GM11168 (cell line): ENCODE measurements around the gene DNAI2.
"Not testable (repeated sequence)": the region's sequence is repeated elsewhere in the genome, so short reads cannot be mapped to it uniquely, and the experiment has no call there.

ENCODE experiments used
- in situ Hi-C: fragments of 300-500 bp; cut with MboI; formaldehyde crosslinking; loops from one replicate; pipeline ENCODE4 v1.12.0; 2022; ENCODE audit warnings: low sequenced_read_pairs; ENCODE audit not compliant: unreplicated experiment

The DNAI2 gene

DNA sequence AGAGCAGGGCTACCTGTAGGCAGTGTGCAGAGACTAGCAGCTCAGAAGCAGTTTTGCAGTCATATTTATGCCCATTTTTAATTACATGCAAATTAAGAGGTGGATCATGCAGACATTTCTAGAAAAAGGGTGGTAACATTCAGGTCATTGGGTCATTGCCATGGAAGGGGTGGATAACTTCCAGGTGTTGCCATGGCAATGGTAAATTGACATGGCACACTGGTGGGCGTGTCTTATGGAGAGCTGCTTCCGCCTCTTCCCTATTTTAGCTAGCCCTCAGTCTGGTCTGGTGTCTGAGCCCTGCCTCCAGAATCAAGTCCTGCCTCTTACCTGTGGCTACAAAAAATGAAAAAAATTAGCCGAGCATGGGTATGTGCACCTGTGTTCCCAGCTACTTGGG lies 2.8 kb upstream of the DNAI2 start:
- in situ Hi-C loops: no loop called here

DNA sequence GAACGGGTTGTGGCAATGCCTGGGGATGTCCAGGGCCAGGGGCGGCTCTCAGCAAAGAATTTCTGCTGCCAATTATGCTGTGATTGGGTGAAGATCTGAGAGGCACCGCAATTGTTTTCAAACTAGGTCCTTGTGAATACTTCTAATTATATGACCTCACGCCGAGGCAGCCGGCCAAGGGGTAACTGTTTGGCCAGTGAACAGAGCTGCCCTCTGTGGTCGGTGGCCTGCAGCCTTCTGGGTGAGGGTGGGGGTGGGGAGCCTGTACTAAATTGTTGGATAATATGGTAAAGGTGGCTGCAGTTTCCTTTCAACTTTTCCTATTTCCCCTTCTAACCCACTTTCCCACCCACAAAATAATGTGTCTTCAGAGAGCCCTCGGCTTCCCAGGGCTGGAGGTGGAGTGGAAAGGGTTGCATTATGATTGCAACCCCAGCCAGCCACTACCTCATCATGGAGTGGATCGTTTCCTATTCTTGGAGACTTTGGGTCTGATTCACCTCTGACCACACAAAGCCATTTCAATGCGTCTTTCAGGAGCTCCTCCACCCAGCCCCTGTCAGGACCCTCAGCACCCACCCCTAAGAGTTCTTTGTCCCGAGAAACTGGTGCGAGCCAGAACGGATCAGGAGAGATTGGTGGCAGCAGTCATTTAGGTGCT lies 2.0 kb upstream of the DNAI2 start:
- in situ Hi-C loops: no loop called here

DNA sequence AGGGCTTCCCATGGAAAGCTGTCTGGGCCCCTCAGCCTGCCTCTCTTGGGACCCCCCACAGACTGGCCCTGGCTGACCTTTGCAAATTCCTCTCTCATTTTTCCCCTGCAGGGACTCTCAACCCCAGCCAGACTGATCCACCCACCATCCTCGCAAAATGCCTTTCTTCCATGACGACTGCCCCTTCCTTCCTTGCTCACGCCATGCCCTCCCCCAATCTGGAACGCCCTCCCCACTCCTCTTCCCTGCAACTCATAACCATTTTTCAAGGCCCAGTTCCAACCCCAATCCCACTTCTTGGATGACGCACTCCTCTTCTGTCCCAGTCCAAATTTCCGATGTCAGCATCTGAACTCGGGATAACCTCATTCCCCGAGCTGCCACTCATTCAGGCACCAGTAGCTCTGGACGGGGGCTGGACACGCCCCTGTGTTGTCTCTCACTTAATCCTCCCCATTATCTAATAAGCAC lies 1.3 kb upstream of the DNAI2 start:
- in situ Hi-C loops: no loop called here

DNA sequence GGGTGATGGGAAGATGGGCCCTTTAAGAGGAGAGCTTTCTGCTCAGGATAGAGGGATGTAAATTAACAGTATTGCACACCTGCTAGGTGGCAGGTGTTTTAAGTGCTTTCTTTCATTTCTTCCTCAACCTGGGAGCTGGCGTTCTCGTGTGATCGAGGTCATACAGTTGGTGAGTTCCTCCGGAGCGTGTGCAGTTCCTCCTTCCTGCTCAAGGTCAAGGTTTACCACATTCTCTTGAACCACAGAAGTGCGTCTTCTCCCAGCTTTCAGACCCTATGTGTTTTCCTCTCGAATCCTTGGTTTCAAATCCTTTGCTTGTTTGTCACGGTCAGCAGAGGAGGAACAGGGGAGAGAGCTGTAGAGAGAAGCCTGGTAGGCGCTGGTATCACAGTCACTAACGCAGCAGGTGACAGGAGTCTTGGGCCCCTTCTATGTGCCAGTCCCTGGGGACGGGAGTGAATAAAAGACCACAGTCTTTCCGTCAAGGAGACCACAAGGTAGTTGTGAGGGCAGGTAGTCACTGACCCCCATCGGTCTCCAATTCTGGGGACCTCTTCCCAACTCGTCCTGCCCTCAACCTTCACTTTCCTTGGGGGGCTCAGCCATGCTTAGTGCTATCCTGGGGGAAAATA lies 791 bp downstream of the DNAI2 start:
- in situ Hi-C loops: loop anchor here (5.0 kb wide), 1 partner anchor 48 kb away; no protein-coding TSS in a partner anchor

DNA sequence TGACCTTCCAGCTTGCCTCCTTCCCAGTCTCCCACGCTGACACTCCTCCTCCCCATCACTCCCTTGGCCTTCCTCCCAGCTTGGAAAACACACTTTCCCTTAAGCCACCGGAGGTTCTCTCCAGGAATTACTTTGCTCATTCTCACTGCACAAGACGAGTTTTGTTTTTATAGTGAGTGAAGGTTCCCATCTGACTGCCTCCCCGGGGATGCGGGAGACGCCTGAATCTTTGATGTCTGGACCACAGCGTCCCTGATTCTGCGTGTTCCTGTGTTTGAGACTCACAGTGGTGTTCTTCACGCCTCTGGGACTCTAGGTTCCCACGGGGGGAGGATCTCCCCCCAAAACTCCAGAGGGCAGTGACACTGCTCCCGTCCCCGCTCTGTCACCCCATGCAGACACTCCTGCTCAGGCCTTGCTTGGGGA lies 2.0 kb downstream of the DNAI2 start:
- in situ Hi-C loops: loop anchor here (5.0 kb wide), 1 partner anchor 49 kb away; no protein-coding TSS in a partner anchor

DNA sequence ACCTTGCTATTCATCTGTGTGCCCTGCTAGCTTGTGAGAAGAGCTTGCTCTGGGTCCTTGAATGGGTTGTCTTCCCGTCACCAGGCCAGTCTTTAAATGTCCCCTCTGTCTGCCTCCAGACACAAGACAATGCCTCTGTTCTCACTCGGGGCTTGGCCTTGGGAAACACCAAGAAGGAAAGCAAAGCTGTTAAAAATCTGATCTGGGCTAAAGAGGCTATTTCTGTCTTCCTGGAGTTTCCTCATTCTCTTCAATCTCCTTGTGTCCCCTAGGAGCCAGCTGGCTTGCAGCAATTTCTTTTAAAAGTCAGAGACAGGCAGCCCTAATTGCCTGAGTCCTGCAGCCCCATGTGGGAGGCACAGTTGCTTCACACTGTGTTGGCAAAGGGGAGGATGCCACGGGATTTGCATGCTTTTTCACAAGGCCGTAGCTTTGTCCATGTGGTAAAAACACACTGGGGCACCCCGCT lies 2.5 kb downstream of the DNAI2 start:
- in situ Hi-C loops: loop anchor here (5.0 kb wide), 1 partner anchor 49 kb away; no protein-coding TSS in a partner anchor

DNA sequence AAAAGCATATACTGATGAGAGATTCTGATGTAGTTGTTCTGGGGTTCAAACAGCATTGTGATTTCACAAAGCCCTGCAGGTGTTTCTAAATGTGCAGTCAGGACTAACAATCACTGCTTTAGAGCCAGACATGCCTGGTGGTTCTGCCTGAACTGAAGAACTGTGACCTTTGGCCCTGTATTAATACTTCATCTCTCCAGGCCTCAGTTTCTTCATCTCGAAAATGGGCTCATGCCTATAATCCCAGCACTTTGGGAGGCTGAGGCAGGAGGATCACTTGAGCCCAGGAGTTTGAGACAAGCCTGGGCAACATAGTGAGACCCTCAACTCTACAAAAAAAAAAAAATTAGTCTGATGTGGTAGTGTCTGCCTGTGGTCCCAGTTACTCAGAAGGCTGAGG lies 3.9 kb downstream of the DNAI2 start:
- in situ Hi-C loops: loop anchor here (5.0 kb wide), 1 partner anchor 51 kb away; no protein-coding TSS in a partner anchor

DNA sequence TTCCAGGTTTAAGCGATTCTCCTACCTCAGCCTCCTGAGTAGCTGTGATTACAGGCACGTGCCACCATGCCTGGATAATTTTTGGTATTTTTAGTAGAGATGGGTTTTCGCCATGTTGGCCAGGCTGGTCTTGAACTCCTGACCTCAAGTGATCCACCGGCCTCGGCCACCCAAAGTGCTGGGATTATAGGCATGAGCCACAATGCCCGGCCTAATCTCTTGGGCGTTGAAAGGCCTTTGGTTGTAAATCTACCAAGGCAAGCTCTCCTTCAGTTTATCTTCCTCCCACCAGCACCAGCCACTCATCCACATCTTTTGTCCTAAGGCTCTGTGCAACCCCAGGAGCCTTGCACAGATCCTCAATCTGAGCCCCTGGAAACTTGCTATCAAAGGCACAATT lies 5.6 kb downstream of the DNAI2 start:
- in situ Hi-C loops: loop anchor here (5.0 kb wide), 1 partner anchor 52 kb away; no protein-coding TSS in a partner anchor

DNA sequence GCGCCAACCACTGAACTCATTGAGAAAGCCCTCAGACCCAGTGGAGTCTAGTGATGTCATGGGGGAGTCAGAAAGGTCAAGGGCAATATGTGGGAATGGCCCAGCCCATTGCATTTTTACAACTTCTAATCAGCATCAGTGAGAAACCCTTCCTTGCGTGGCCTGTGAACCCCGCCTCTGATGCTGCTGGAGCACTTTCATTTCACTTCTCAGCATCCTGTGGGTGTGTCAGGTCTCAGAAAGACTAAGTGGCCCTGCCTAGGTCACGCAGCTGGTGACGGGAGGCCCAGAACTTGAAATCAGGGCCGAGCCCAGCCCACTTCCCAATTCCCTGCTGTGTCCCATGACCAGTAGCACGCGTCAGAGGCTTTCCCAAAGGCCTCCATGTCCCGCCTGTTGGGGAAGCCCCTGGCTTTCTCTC lies 6.1 kb downstream of the DNAI2 start:
- in situ Hi-C loops: no loop called here

DNA sequence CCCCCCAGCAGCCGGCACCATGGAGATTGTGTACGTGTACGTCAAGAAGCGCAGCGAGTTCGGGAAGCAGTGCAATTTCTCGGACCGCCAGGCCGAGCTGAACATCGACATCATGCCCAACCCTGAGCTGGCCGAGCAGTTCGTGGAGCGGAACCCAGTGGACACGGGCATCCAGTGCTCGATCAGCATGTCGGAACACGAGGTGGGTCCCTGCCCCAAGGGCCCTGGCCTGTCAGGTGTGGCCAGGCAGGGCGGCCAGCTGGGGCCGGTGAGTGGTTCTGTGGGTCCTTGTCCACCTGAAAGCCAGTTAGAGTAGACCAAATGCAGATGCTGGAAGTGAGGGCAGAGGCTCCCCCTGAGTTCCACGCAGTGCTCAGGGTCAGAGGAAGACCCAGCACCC lies 7.8 kb downstream of the DNAI2 start:
- in situ Hi-C loops: no loop called here

DNA sequence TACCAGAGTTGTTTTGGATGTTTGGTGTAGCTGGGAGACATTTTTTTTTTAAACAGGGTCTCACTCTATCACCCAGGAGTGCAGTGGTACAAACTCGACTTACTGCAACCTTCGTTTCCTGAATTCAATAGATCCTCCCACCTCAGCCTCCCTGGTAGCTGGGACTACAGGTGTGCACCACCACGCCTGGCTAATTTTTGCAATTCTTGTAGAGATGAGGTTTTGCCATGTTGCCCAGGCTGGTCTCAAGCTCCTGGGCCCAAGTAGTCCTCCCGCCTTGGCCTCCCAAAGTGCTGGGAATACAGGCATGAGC lies 8.2 kb downstream of the DNAI2 start:
- in situ Hi-C loops: not testable (repeated sequence)

DNA sequence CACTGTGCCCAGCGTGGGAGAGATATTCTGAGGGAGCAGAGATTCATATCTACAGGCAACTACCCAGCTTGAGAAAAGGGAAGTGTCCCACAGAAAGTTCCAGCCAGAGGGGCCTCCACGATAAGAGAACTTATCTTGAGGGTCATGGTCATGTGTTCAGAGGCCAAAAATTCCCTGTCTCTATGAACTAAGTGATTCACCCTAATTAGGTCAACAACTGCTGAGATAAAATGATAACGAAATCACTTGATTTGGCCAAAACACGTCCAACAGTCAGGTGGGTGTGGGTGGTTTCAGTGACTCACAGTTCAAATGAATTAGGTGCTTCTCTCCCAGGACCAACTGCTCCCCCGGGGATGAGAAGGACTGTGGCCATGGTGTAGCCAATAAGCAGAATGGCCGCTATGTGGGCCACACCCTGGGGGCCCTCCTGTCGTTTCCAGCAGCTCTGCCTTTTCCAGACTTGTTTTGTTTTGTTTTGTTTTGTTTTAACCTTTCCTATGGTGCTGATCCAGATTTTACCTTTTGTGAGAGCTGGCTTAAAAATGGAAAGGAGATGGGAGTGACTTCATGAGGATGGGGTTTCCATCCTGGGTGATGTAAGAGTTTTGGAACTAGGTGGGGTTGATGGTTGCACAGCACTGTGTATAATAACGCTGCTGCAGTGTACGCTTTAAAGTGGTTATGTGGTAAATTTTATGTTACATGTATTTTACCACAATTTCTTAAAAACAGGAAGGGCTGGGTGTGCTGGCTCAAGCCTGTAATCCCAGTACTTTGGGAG lies 8.7 kb downstream of the DNAI2 start:
- in situ Hi-C loops: no loop called here

DNA sequence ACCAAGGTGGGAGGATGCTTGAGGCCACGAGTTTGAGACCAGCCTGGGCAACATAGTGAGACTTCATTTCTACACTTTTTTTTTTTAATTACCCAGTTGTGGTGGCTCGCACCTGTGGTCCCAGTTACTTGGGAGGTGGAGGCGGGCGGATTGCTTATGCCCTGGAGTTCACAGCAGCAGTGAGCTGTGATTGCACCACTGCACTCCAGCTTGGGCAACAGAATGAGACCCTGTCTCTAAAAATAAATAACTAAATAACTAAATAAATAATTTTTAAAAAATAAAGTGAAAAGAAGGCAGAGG lies 9.3 kb downstream of the DNAI2 start:
- in situ Hi-C loops: no loop called here

DNA sequence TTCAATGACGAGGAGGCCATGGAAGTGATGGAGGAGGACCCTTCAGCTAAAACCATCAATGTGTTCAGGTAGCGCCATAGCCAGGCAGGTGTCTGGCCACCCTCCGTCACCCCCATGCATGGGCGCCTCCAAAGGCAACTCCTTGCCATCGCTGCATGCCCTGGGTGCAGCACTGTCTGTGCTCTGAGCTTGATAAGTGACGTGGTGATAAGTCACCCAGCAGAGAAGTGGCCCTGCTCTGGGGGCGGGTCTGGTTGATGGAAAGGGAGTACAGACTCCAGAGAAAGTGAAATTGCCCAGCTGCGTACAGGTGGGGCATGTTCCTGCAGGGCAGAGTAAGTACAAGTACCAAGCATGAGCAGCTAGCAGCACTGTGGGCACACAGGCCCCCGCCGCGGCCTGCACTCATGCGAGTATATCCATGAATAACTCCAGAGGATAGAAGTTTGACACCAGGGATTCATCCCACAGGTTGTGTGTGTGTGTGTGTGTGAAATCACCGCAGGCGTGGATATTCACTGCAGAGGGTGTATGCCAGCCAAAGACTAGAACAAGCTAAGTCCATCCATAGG lies 13.1 kb downstream of the DNAI2 start:
- in situ Hi-C loops: no loop called here

DNA sequence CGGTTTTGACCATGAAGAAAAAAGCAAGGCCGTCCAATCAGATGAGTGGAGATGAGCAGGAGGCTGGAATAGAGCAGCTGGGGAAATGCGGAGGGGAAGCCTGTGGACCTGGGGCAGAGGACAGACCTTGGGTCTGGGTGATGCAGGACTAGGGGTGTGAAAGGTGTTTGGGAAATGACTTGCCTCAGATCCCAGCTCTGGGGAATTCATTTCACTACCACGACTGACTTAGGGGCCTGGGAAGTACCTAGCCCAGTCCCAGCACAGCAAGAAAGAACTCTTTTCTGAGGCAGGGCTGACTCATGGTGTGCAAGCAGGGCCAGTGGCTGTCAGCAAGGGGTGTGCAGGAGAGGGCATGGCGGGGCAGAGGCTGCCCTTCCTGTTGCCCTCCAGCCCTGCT lies 14.8 kb downstream of the DNAI2 start:
- in situ Hi-C loops: no loop called here

DNA sequence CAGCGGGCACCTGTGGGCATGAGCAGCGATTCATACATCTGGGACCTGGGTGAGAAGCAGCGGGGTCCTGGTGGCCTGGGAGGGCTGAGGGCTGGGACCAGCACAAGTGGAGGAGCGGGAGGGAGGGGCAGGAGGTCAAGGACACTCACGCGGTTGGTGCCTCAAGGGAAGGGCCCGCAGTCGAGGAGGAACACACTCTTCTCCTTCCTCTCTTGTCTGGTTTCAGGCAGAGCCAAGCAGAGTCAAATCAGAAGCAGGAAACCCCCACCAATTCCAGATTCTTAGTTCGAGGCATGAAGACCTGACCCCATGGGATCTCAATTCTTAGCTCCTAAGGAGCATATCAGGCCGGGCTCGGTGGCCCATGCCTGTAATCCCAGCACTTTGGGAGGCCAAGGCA lies 15.7 kb downstream of the DNAI2 start:
- in situ Hi-C loops: no loop called here

DNA sequence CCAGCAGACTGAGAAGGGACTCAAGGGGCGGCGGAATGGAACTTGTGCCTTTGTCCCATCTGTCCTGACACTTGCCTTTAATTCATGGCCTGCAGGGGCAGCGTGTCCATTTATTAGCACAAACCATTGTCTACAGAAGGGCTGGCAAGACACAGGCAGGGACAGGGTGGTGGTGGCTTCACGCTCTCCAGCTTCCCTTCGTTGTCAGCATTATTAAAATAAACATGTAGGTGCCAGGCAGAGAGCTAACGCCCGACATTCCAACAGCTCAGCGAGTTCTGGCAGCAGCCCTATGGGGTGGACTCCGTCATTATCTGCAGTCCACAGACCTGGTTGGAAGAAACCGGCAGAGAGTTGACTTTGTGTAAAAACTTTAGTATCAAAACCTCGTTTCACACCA lies 16.3 kb downstream of the DNAI2 start:
- in situ Hi-C loops: no loop called here

DNA sequence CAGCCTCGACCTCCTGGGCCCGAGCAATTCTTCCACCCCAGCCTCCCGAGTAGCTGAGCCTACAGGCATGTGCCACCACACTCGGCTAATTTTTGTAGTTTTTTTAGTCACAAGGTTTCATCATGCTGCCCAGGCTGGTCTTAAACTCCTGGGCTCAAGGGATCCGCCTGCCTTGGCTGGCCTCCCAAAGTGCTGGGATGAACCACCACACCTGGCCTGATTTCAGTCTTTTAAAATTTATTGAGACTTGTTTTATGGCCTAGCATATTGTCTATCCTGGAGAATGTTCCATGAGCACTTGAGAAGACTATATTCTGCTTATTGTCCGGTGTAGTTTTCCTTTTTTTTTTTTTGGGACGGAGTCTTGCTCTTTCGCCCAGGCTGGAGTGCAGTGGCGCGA lies 18.5 kb downstream of the DNAI2 start:
- in situ Hi-C loops: no loop called here

DNA sequence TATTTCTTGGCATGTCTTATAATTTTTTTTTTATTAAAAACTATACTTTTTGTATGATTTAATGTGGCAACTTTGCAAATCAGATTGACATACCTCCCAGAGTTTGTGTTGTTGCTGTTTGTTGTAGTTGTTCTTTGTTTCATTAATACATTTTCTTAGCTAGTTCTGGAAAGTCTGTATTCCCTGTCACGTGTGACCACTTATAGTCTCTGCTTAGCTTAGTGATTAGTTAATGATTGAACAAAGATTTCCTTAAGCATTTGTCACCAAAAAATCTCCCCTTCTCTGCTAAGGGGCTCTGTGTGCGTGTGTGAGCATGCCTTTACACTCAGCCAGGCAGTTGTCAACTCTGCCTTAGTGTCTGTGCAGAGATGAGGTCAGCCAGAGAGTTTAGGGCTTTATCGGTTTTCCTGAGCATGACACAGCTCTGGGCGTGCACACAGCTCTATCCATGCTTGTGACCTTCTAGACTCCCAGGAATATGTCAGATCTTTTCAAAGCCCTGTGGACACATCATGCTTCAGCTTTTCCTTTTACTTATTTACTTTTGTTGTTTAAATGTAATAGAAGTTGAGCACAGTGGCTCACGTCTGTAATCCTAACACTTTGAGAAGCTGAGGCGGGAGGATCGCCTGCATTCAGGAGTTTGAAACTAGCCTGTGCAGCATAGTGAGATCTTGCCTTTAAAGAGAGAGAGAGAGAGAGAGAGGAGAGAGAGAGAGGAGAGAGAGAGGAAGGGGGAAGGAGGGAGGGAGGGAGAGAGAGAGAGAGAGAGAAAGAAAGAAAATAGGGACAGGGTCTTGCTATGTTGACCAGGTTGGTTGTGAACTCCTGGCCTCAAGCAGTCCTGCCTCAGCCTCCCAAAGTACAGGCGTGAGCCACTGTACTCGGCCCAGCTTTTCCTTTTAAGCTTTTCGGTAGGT lies 21.9 kb downstream of the DNAI2 start:
- in situ Hi-C loops: no loop called here

DNA sequence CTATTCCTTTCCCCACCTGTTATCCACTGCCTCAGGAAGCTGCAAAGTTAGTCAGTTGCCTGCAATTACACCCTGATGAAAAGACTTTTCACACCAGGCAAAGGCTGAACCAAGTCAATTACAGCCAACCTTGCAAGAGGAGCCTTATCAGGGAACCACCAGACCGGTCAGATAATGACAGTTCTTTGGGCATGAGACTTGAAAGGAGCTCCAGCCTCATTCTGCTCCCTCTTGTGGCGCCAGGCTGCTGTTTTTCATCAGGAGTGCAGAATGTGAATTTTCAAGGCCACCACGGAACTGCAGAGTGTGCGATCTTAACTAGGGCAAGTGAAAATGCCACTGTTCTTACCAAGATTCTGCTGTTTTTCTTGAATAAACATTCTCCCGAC lies 22.5 kb downstream of the DNAI2 start:
- in situ Hi-C loops: no loop called here
